Adrenal gland (tissue), 5 donors: Measurements from ENCODE around the gene PAPSS1.

Experiments used
- POLR2A ChIP-seq, 2 donors: fragments of 450-650 bp; IDR thresholded peaks; one replicate each; pipeline ENCODE4 v1.6.1; 2017; ENCODE audit warnings: antibody characterized with exemption in 2 of 2, mild to moderate bottlenecking in 2 of 2, moderate library complexity in 1 of 2
- TF ChIP-seq, protein P1 (sequence below), 6 experiments: fragments of 450-650 bp in 4 of 6; fragments of 200-600 bp in 2 of 6; sonication (generic) in 1 of 6; IDR thresholded peaks; 1 replicate in 5 of 6; 2 replicates in 1 of 6; pipeline versions ENCODE4 v1.5.1 to v1.8.0; 2016 to 2021; ENCODE audit warnings: antibody characterized with exemption in 6 of 6, mild to moderate bottlenecking in 2 of 6, moderate library complexity in 1 of 6
- donor health status: DM: no; HTN: no; CAD: no.

DNA sequence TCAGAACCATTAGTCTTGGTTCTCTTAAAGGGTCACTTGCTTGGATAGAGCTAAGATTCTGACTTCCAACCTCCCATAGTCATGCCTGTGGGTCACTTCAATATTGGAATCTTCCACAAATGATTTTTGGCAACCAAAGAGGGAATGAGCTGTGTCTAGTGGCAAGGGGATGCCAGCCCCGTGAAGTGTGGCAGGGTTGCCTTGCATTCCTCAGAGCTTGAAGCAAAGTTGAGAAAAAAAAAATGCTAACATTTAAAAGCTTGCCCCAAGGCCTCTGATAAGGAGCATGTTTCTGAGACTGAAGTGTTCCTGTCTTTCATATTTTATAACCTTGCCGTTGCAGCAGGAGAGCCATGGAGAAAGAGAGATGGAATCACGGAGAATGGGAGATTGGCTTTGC, 120.2 kb downstream of the PAPSS1 start:
- no peak for TF ChIP-seq POLR2A (IDR thresholded peaks at IDR 0.05)
- TF ChIP-seq, protein P1, sequence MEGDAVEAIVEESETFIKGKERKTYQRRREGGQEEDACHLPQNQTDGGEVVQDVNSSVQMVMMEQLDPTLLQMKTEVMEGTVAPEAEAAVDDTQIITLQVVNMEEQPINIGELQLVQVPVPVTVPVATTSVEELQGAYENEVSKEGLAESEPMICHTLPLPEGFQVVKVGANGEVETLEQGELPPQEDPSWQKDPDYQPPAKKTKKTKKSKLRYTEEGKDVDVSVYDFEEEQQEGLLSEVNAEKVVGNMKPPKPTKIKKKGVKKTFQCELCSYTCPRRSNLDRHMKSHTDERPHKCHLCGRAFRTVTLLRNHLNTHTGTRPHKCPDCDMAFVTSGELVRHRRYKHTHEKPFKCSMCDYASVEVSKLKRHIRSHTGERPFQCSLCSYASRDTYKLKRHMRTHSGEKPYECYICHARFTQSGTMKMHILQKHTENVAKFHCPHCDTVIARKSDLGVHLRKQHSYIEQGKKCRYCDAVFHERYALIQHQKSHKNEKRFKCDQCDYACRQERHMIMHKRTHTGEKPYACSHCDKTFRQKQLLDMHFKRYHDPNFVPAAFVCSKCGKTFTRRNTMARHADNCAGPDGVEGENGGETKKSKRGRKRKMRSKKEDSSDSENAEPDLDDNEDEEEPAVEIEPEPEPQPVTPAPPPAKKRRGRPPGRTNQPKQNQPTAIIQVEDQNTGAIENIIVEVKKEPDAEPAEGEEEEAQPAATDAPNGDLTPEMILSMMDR (IDR thresholded peaks at IDR 0.05) = no peak
